DMS114 treated with DMSO at 0.1 percent for 48 hours (cell line): ENCODE measurements around the gene ROR1.

Source experiments
- DNase-seq: peaks from one replicate; lab custom pipeline; 2025; ENCODE audit not compliant: unreplicated experiment; lab: John Stamatoyannopoulos, UW

ROR1 gene

GRCh38 chr1:63880958-63881576 is 107.2 kb downstream of the ROR1 start:
- DNase-seq, result no peak

- DNase-seq, result no peak
These were observed 108.4 kb downstream of the ROR1 start for GRCh38 chr1:63882048-63882704.

GRCh38 chr1:63883494-63884235 is 109.8 kb downstream of the ROR1 start:
- no peak for DNase-seq

DNA sequence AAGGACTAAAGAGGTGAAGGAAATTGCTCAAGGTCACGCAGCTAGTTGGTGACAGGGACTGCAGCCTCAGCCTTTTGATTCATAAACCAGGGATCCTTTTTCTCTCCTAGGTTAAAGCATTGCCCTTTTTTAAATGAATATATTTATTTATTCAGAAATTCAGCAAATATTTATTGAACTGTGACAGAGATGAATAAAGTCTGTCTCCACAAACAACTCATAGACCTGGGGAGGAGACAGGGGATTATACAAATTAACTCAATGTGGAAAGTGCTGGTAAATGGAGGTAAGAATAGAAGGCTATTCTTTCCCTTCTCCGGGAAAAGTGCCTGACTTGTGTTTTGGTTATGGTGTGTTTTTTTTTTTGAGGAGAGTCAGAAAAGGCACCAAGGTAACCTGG is 110.7 kb downstream of the ROR1 start:
- DNase-seq, result no peak

DNA sequence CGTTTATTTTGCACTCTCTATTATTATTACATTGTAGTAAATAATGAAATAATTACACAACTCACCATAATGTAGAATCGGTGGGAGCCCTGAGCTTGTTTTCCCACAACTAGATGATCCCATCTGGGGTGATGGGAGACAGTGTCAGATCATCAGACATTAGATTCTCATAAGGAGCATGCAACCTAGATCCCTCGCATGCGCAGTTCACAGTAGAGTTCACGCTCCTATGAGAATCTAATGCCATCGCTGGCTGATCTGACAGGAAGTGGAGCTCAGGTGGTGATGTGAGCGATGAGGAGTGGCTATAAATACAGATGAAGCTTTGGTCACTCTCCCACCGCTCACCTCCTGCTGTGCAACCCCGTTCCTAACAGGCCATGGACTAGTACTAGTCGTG is 112.1 kb downstream of the ROR1 start:
- DNase-seq, result no peak

- DNase-seq, result no peak
These were observed 112.5 kb downstream of the ROR1 start for GRCh38 chr1:63886340-63886739.

GRCh38 chr1:63887809-63888208 is 114.0 kb downstream of the ROR1 start:
- no peak for DNase-seq

DNA sequence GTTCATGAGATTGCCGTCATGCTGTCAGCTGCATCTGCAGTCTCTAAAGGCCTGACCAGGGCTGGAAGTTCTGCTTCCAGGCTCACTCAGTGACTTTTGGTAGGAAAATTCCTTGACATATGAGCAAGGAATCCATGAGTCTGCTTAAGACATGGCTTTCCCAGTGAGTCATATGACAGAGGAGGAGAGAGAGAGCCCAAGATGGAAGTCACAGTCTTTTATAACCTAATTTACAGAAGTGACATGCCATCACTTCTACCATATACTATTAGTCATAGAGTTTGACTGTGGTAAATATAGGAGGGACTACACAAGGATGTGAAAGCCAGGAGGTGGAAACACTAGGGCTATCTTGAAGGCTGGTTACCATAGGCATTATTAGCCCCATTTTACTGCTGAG is 115.2 kb downstream of the ROR1 start:
- no peak for DNase-seq

GRCh38 chr1:63890468-63890867 is 116.7 kb downstream of the ROR1 start:
- DNase-seq, result no peak

DNA sequence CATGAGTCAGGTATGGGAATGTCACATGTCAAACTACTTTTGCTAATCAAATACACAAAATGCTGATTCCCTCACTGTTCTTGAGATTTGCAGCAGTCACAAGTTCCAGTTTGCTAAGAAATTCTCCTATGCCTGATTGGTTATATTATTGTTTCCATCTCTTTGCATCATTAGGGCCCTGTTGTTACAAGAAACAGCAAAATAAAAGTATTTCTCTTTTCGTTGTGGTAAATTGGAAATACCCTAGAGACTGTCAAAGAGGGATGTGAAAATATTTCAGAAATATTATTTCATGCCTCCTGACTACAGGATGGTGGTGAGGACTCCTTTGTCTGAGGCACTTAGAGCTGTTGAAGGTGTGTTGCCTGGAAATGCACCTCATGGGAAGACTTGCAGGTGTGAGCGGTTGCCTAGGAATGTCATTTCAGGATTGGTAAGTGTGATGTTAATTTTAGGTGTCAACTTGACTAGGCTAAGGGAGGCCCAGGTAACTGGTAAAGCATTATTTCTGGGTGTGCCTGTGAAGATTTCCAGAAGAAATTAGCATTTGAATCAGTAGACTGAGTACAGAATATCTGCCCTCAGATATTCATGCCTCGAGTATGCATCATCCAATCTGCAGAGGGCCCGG is 117.4 kb downstream of the ROR1 start:
- no peak for DNase-seq

DNA sequence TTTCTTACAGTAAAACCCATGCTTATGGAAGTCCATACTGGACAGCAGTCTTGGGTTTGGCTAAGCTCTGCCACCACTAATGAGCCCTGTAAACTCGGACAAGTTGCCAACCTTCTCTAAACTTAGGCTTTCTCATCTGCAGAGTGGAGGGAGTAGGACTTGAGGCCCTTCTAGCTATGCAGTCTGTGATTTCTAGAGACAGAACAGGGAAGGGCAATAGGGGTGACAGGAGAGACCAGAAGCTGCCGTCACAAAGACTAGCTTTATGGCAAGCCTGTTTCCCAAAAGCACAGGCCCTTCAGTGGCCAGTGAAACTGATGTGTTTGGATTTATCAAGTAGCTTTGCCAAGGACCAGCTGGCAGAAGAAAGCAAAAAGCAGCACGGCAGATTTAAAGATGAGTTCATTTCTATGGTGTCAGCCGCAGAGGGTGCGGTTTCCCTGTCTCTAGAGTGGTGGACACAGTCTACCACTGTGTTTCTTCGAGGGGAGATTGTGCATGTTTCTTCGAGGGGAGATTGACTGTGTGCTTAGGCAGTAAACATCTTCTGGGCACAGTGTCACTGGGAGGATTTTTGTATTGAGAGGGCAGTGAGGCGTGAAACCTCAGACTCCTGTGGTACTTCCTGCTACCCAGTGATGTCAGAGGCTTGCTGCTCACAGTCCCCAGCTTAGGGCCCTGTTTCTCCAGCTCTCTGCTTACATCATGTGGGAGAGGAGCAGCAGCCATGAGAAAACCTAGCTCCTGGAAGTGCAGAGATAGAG is 119.0 kb downstream of the ROR1 start:
- no peak for DNase-seq

- no peak for DNase-seq
These were observed 120.2 kb downstream of the ROR1 start for GRCh38 chr1:63893976-63894375.

DNA sequence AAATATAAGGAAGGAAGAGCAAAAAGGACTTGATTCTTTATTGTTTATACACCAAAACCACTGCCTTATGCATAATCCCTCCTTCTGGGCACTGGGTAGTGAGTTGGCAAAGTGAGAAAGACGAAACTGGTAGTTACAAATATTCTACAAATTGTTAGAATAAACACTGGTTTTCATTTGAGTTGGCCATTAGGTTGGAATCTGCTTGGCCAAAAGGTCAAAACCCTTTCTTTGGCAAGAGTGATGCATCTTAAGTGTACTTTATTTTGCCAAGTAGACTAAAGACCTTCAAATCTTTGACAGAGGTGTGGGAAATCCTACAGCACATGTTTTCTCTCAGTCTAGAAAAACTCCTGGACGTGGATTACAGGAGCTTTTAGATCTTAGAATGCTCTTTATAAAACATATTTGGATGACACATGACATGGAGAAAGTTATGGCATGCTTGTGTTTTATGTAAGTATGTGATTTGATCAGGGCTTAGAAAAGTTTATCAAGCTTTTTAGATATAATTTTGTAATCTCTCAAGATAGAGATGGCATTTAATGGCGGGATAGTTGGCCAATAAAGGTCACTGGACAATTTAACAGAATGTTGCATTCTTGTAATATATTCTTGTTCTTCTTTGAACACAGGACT is 120.9 kb downstream of the ROR1 start:
- no peak for DNase-seq

DNA sequence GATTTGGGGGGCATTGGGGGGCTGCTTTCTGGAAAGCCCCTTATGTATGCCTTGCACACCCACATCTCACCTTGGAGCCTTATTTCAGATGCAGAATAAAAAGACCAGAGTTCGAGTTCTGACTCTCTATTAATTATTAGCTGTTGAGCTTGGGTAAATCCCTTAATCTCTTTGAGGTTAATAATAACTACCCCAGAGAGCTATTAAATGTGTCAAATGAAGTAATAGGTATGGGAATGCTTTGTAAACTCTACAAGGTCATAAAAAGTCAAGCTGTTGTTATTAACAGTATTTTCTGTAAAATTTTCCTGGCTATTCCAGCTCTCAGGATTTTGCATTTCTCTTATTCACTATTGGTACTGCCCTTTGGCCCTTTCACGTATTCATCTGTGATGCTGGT is 122.9 kb downstream of the ROR1 start:
- DNase-seq, result no peak

GRCh38 chr1:63898428-63899196 is 124.8 kb downstream of the ROR1 start:
- no peak for DNase-seq

DNA sequence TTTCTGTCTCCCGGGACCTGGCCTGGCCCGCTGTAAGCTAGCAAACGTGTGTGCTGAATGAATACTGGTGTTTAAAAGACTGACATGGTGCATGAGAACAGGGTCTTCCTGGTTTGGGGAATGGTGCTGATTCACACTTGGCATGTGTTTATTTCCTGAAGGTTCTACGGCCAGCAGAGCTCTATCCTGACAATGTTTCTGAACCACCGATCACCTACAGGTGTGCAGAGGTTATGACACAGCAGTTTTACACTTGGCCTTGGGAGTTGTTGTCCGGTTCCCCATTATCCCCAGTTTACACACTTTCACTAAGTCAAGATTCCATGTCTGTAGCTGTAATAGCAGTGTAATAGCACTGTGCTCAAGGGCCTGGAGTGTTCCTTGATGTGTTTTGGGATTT is 127.3 kb downstream of the ROR1 start:
- no peak for DNase-seq

- DNase-seq, result no peak
These were observed 129.2 kb downstream of the ROR1 start for GRCh38 chr1:63902844-63903589.

GRCh38 chr1:63903947-63904610 is 130.3 kb downstream of the ROR1 start:
- no peak for DNase-seq

- DNase-seq, result no peak
These were observed 131.0 kb downstream of the ROR1 start for GRCh38 chr1:63904826-63905225.
